Adrenal gland (tissue), 12 donors: ENCODE results near the gene CHST3. TPM values are rescaled to one million over a fixed set of nuclear protein-coding genes. Genes with fewer than 3 reads are reported as not detected.

Experiments
- DNase-seq, 7 donors: peaks; one replicate each; pipeline ENCODE4 v3.0.0-alpha.2; 2019 to 2020
- H3K27ac ChIP-seq, 5 donors: fragments of 200-600 bp; sonication (generic) in 4 of 5; 1 replicate in 3 of 5; 2 replicates in 2 of 5; pipeline versions ENCODE4 v1.5.1 to v1.8.0; 2016 to 2020; ENCODE audit warnings: mild to moderate bottlenecking in 1 of 5
- H3K27me3 ChIP-seq: fragments of 200-600 bp; 2 replicates; pipeline ENCODE4 v1.8.0; 2021
- H3K36me3 ChIP-seq, 2 donors: fragments of 200-600 bp; replicated peaks in 1 of 2; 1 replicate in 1 of 2; 2 replicates in 1 of 2; pipeline versions ENCODE4 v1.5.1 to v1.8.0; 2018 to 2022
- H3K4me1 ChIP-seq, 2 donors: fragments of 200-600 bp; replicated peaks in 1 of 2; 1 replicate in 1 of 2; 2 replicates in 1 of 2; pipeline versions ENCODE4 v1.5.1 to v1.8.0; 2018 to 2021
- H3K4me3 ChIP-seq, 4 donors: fragments of 200-600 bp; sonication (generic) in 3 of 4; one replicate each; pipeline ENCODE4 v1.5.1; 2016 to 2018
- H3K9me3 ChIP-seq, 3 donors: fragments of 200-600 bp; sonication (generic) in 1 of 3; replicated peaks in 1 of 3; 1 replicate in 2 of 3; 2 replicates in 1 of 3; pipeline versions ENCODE4 v1.5.1 to v1.8.0; 2016 to 2021
- CTCF ChIP-seq, 6 experiments: fragments of 450-650 bp in 4 of 6; fragments of 200-600 bp in 2 of 6; sonication (generic) in 1 of 6; IDR thresholded peaks; 1 replicate in 5 of 6; 2 replicates in 1 of 6; pipeline versions ENCODE4 v1.5.1 to v1.8.0; 2016 to 2021; ENCODE audit warnings: antibody characterized with exemption in 6 of 6, mild to moderate bottlenecking in 2 of 6, moderate library complexity in 1 of 6
- POLR2A ChIP-seq, 2 donors: fragments of 450-650 bp; IDR thresholded peaks; one replicate each; pipeline ENCODE4 v1.6.1; 2017; ENCODE audit warnings: antibody characterized with exemption in 2 of 2, mild to moderate bottlenecking in 2 of 2, moderate library complexity in 1 of 2
- WGBS, 4 donors: extraction: QIAGEN DNeasy Blood & Tissue Kit in 2 of 4; methylation state at CpG; one replicate each; pipeline versions ENCODE4 v1.1.5 to v1.1.7; 2013 to 2017; 5-methylcytosine and 5-hydroxymethylcytosine counted together
- intact Hi-C, 2 donors: fragments of 100-400 bp; cut with DNase I; formaldehyde crosslinking; loops; one replicate each; pipeline versions ENCODE4 v1.14.1 to v1.15.0; 2022 to 2023
- polyA plus RNA-seq, 3 donors: library from polyadenylated mRNA; stranded (reverse); fragments of 200-250 nt in 2 of 3; fragments of 350-450 nt in 1 of 3; fragmentation: Illumina TruSeq in 1 of 3; extraction: RNeasy Lipid Tissue Mini Kit (QIAGEN cat#74804) in 1 of 3; gene quantifications; one replicate each; pipeline ENCODE4 v1.2.3, GENCODE V29; 2013 to 2014
- total RNA-seq, 9 donors: library from RNA; depleted of rRNA in 4 of 9; stranded (reverse); fragments of >200 nt in 4 of 9; fragments of 120-200 nt in 1 of 9; fragmentation: NEBNext Ultra II Directional in 1 of 9; extraction: Animal tissue kit (Norgen Biotek cat#: 25700) in 1 of 9; gene quantifications; one replicate each; pipeline versions ENCODE4 v1.1.0 to v1.2.4, GENCODE V29; 2013 to 2023
- donor health status: healthy with polysubstance abuse.
- donor health status: Bipolar disorder and iron deficiency.
- donor health status: DM: yes; HTN: yes; CAD: no.
- donor health status: DM: no; HTN: no; CAD: no.
- donor health status: DM: no; HTN: no; CAD: no.
- donor health status: DM: yes; HTN: yes; CAD: no.

CHST3 gene
- total and polyA plus RNA-seq, 12 donors, result 3.9 to 49.7 (median 32.6) TPM

GRCh38 chr10:72049472-72049871 is 85.3 kb downstream of the CHST3 start:
- Histone ChIP-seq H3K36me3 (no peaks in the 10 kb centered on the region), H3K27ac (no peak overlapping the region), H3K27me3 (no peaks in the 10 kb centered on the region), H3K4me1 (peaks cover 0 to 9% of the 10 kb centered on the region in 2 donors), H3K4me3 (no peak overlapping the region), H3K9me3 (no peaks in the 10 kb centered on the region)
- WGBS, 4 donors, result 77 to 91% (median 87%) methylated on average over 1 of the region's 1 CpG
- DNase-seq, result no peak
- intact Hi-C loops, result loop anchor here in 1 of 2 donors (10.0 kb wide), 1 partner anchor 155 kb away; no protein-coding TSS in a partner anchor
- no peak for TF ChIP-seq POLR2A (IDR thresholded peaks at IDR 0.05)
- TF ChIP-seq CTCF (IDR thresholded peaks at IDR 0.05), result no peak

GRCh38 chr10:72049969-72050781 is 86.0 kb downstream of the CHST3 start:
- H3K4me1 ChIP-seq, result peaks cover 0 to 2% of the 10 kb centered on the region in 2 donors
- H3K36me3 ChIP-seq, result no peaks in the 10 kb centered on the region
- H3K4me3 ChIP-seq, result no peak overlapping the region
- H3K27me3 ChIP-seq, result no peaks in the 10 kb centered on the region
- TF ChIP-seq POLR2A (IDR thresholded peaks at IDR 0.05) (no peak), CTCF (IDR thresholded peaks at IDR 0.05) (no peak)
- no peaks in the 10 kb centered on the region for H3K9me3 ChIP-seq
- 89 to 93% (median 91%) methylated on average over 4 to 5 of the region's 5 CpGs for WGBS, 4 donors
- no peak overlapping the region for H3K27ac ChIP-seq
- intact Hi-C loops, result loop anchor here (5.0 to 10.0 kb wide), 4 partner anchors 98 to 292 kb away; no protein-coding TSS in a partner anchor
- no peak for DNase-seq

GRCh38 chr10:72050873-72051272 is 86.7 kb downstream of the CHST3 start:
- H3K4me1 ChIP-seq, result no peaks in the 10 kb centered on the region
- no peak overlapping the region for H3K27ac ChIP-seq
- no peak for DNase-seq
- no peak overlapping the region for H3K4me3 ChIP-seq
- no peaks in the 10 kb centered on the region for H3K9me3 ChIP-seq
- no peaks in the 10 kb centered on the region for H3K36me3 ChIP-seq
- WGBS, 4 donors, result 36 to 49% (median 40%) methylated on average over 3 of the region's 3 CpGs
- TF ChIP-seq POLR2A (IDR thresholded peaks at IDR 0.05) (no peak), CTCF (IDR thresholded peaks at IDR 0.05) (no peak)
- intact Hi-C loops, result loop anchor here (5.0 kb wide), 3 partner anchors 99 to 291 kb away; no protein-coding TSS in a partner anchor
- H3K27me3 ChIP-seq, result no peaks in the 10 kb centered on the region

- intact Hi-C loops, result loop anchor here (5.0 kb wide), 3 partner anchors 101 to 289 kb away; no protein-coding TSS in a partner anchor
- TF ChIP-seq POLR2A (IDR thresholded peaks at IDR 0.05) (no peak), CTCF (IDR thresholded peaks at IDR 0.05) (no peak)
- H3K9me3 ChIP-seq, result no peaks in the 10 kb centered on the region
- H3K4me3 ChIP-seq, result no peak overlapping the region
- no peaks in the 10 kb centered on the region for H3K4me1 ChIP-seq
- no peaks in the 10 kb centered on the region for H3K36me3 ChIP-seq
- no peaks in the 10 kb centered on the region for H3K27me3 ChIP-seq
- WGBS, 4 donors, result 88 to 91% (median 90%) methylated on average over 6 to 7 of the region's 7 CpGs
- DNase-seq, result no peak
- no peak overlapping the region for H3K27ac ChIP-seq
Observed at GRCh38 chr10:72053690-72054089, 89.5 kb downstream of the CHST3 start.
